ENCODE results near the gene SMAD4. TPM values are rescaled to one million over a fixed set of nuclear protein-coding genes. Genes with fewer than 3 reads are reported as not detected.

The SMAD4 gene
- total RNA-seq, 2 donors from 2014 or later, result 132 to 133 TPM

DNA sequence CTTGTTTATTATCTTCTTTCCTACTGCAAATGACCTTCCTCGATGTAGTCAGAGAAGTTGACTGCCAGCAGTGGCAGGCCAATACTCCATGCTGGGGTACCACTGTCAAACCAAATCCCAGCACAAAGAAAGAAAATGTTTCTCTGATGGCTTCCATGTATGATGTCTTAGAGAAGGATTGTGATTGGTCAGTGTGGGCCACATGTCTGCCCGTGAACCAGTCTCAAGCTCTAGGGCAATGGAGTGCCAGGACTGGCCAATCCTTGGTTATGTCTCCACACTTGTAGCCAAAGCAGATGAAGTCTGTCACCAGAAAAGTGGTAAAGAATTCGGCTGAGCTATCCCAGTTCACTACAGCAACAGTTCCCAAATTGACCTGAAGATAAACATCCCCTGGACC is 17.6 kb upstream of the SMAD4 start:
- Mint-ChIP-seq H3K9me3 (no peaks in the 10 kb centered on the region), H3K36me3 (ENCODE audit: low read depth) (no peaks in the 10 kb centered on the region), H3K4me1 (peaks cover 20% of the 10 kb centered on the region), H3K4me3 (no peak overlapping the region), H3K27ac (no peak overlapping the region), H3K27me3 (ENCODE audit: insufficient read depth) (no peaks in the 10 kb centered on the region)
- WGBS, 2 experiments (ENCODE audit: insufficient coverage in 1 of 2, insufficient read length in 1 of 2), result 78 to 91% methylated on average over 2 to 3 of the region's 3 CpGs
- H3K4me3 ChIP-seq (ENCODE audit: low read length), result no peak overlapping the region
- no peaks in the 10 kb centered on the region for H3K27me3 ChIP-seq (ENCODE audit: control insufficient read depth, insufficient read depth, low read length, poor library complexity, severe bottlenecking)
- no peak overlapping the region for H3K27ac ChIP-seq (ENCODE audit: low read depth, low read length)
- no peak for DNase-seq
- H3K36me3 ChIP-seq (ENCODE audit: control insufficient read depth, insufficient read depth, low read length), result no peaks in the 10 kb centered on the region
- H3K9ac ChIP-seq (ENCODE audit: extremely low read depth, low read length, poor library complexity, severe bottlenecking), result no peak overlapping the region
- H3K9me3 ChIP-seq (ENCODE audit: control insufficient read depth, low read length), result peaks cover 6% of the 10 kb centered on the region
- TF ChIP-seq, protein P1, sequence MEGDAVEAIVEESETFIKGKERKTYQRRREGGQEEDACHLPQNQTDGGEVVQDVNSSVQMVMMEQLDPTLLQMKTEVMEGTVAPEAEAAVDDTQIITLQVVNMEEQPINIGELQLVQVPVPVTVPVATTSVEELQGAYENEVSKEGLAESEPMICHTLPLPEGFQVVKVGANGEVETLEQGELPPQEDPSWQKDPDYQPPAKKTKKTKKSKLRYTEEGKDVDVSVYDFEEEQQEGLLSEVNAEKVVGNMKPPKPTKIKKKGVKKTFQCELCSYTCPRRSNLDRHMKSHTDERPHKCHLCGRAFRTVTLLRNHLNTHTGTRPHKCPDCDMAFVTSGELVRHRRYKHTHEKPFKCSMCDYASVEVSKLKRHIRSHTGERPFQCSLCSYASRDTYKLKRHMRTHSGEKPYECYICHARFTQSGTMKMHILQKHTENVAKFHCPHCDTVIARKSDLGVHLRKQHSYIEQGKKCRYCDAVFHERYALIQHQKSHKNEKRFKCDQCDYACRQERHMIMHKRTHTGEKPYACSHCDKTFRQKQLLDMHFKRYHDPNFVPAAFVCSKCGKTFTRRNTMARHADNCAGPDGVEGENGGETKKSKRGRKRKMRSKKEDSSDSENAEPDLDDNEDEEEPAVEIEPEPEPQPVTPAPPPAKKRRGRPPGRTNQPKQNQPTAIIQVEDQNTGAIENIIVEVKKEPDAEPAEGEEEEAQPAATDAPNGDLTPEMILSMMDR (conservative IDR thresholded peaks at IDR 0.05), result no peak
- H3K4me1 ChIP-seq (ENCODE audit: control insufficient read depth, insufficient read depth, low read length), result peaks cover 2% of the 10 kb centered on the region

DNA sequence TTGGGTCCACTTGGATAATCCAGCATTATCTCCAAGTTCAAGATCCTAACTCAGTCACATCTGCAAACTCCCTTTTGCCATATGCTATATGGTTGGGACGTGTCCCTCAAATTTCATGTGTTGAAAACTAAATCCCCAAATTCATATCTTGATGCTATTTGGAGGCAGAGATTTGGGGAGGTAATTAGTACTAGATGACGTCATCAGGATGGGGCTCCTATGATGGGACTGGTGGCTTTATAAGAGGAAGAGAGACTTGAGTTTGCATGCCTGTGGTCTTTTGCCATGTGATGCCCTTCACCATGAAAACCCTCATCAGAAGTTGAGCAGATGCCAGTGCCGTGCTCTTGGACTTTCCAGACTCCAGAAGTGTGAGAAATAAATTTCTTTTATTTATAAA is 16.8 kb upstream of the SMAD4 start:
- DNase-seq, result no peak
- H3K9me3 Mint-ChIP-seq, result no peaks in the 10 kb centered on the region
- no peaks in the 10 kb centered on the region for H3K36me3 Mint-ChIP-seq (ENCODE audit: low read depth)
- peaks cover 14% of the 10 kb centered on the region for H3K4me1 Mint-ChIP-seq
- no peaks in the 10 kb centered on the region for H3K27me3 ChIP-seq (ENCODE audit: control insufficient read depth, insufficient read depth, low read length, poor library complexity, severe bottlenecking)
- H3K4me3 Mint-ChIP-seq, result no peak overlapping the region
- TF ChIP-seq, protein P1 (conservative IDR thresholded peaks at IDR 0.05), result no peak
- no peaks in the 10 kb centered on the region for H3K27me3 Mint-ChIP-seq (ENCODE audit: insufficient read depth)
- H3K9ac ChIP-seq (ENCODE audit: extremely low read depth, low read length, poor library complexity, severe bottlenecking), result no peak overlapping the region
- WGBS, 2 experiments (ENCODE audit: insufficient coverage in 1 of 2, insufficient read length in 1 of 2), result 90% methylated on average over 3 of the region's 3 CpGs; no CpG with 5 or more reads in 1 of the 2 experiments
- no peak overlapping the region for H3K27ac Mint-ChIP-seq
- H3K4me1 ChIP-seq (ENCODE audit: control insufficient read depth, insufficient read depth, low read length), result peaks cover 2% of the 10 kb centered on the region
- no peak overlapping the region for H3K27ac ChIP-seq (ENCODE audit: low read depth, low read length)
- H3K4me3 ChIP-seq (ENCODE audit: low read length), result no peak overlapping the region
- H3K36me3 ChIP-seq (ENCODE audit: control insufficient read depth, insufficient read depth, low read length), result no peaks in the 10 kb centered on the region
- peaks cover 6% of the 10 kb centered on the region for H3K9me3 ChIP-seq (ENCODE audit: control insufficient read depth, low read length)

DNA sequence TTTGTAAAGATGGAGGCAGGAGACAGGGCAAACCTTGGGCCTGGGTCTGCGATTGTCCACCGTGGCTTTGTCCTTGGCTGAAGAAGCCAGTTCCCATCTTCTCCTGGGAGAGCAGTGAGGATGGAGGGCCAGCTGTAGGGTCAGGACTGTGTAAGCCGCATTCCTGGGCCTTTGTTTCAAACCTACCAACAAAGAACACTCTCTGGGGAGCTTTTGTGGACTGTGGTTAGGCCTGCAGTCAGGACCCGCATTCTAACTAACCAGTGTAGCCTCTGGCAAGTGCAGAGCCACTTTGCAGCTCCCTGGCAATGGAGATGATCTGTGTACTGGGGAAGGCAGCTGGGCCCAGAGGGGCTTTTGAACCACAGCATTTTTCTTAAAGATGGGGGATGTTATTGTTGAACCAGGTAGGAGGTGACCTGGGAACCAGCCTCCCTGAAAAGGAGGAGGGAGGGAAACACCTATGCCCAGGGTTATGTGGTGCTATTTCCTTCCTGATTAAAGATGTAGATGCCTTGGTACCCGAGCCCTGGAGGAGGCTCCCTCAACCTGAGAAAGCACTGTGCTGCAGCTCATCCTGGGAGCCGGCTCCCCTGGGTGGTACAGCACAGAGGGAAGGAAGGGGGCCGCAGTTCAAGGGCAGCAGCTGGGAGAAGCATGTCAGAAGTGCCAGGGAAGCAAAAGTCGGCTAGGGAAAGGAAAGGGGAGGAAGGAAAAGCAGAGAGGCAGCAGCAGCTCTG is 12.7 kb upstream of the SMAD4 start:
- Mint-ChIP-seq H3K9me3 (no peaks in the 10 kb centered on the region), H3K4me3 (no peak overlapping the region), H3K27me3 (ENCODE audit: insufficient read depth) (no peaks in the 10 kb centered on the region), H3K27ac (peak overlapping the region; percentile 19), H3K4me1 (peaks cover 5% of the 10 kb centered on the region), H3K36me3 (ENCODE audit: low read depth) (no peaks in the 10 kb centered on the region)
- Histone ChIP-seq H3K36me3 (ENCODE audit: control insufficient read depth, insufficient read depth, low read length) (no peaks in the 10 kb centered on the region), H3K27me3 (ENCODE audit: control insufficient read depth, insufficient read depth, low read length, poor library complexity, severe bottlenecking) (no peaks in the 10 kb centered on the region), H3K9me3 (ENCODE audit: control insufficient read depth, low read length) (peaks cover 6% of the 10 kb centered on the region), H3K9ac (ENCODE audit: extremely low read depth, low read length, poor library complexity, severe bottlenecking) (no peak overlapping the region), H3K27ac (ENCODE audit: low read depth, low read length) (peak overlapping the region; percentile 73), H3K4me1 (ENCODE audit: control insufficient read depth, insufficient read depth, low read length) (peaks cover 2% of the 10 kb centered on the region), H3K4me3 (ENCODE audit: low read length) (no peak overlapping the region)
- 59 to 81% methylated on average over 4 to 8 of the region's 8 CpGs for WGBS, 2 experiments (ENCODE audit: insufficient coverage in 1 of 2, insufficient read length in 1 of 2)
- TF ChIP-seq, protein P1 (conservative IDR thresholded peaks at IDR 0.05), result no peak
- peak; percentile 68 for DNase-seq
